Measurements from ENCODE around the gene EEF1AKMT3.

DNA sequence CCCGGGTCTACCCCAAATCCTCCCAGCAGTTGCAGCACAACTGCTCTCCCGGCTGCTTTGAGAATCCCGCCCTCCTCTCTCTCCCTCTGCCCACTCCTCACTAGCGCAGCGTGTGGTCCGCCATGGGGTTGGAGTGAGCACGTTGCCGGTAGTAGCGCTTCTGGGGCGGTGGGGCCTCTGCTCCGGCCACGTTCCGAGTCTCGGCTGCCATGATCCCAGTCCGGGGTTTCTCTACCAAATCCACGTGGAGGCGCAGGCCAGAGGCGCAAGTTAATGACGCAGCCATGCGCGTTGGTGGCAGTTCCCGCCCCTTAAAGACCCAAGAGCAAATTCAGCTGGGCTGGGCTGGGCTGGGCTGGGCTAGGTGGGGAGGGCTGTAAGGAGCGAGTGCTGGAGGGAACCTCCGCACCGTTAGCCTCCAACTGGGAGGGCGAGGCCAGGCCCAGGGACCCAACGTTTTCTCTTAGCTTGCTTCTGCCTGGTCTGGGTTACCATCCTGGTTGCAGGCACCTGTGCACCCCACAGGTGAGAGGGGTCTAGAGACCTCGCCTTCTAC, 463 bp upstream of the EEF1AKMT3 start, which contains the start of gene METTL1:
- TF ChIP-seq, protein P1, sequence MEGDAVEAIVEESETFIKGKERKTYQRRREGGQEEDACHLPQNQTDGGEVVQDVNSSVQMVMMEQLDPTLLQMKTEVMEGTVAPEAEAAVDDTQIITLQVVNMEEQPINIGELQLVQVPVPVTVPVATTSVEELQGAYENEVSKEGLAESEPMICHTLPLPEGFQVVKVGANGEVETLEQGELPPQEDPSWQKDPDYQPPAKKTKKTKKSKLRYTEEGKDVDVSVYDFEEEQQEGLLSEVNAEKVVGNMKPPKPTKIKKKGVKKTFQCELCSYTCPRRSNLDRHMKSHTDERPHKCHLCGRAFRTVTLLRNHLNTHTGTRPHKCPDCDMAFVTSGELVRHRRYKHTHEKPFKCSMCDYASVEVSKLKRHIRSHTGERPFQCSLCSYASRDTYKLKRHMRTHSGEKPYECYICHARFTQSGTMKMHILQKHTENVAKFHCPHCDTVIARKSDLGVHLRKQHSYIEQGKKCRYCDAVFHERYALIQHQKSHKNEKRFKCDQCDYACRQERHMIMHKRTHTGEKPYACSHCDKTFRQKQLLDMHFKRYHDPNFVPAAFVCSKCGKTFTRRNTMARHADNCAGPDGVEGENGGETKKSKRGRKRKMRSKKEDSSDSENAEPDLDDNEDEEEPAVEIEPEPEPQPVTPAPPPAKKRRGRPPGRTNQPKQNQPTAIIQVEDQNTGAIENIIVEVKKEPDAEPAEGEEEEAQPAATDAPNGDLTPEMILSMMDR (IDR thresholded peaks at IDR 0.05): no peak
- peak in 2 of 3 donors; percentile 42 to 70 for TF ChIP-seq POLR2AphosphoS5 (IDR thresholded peaks at IDR 0.05)
- peak; percentile 49 for TF ChIP-seq POLR2A (IDR thresholded peaks at IDR 0.05)
